GM12873 (cell line): ENCODE results near the gene ACP3.

Source experiments
- TF ChIP-seq, protein P1 (sequence below): IDR thresholded peaks from 2 replicates; pipeline ENCODE4 v1.5.1; 2012; ENCODE audit warnings: low read depth, mild to moderate bottlenecking, moderate library complexity, low read length, control low read depth; ENCODE audit not compliant: insufficient read depth; ENCODE audit errors: missing control alignments

ACP3 gene

DNA sequence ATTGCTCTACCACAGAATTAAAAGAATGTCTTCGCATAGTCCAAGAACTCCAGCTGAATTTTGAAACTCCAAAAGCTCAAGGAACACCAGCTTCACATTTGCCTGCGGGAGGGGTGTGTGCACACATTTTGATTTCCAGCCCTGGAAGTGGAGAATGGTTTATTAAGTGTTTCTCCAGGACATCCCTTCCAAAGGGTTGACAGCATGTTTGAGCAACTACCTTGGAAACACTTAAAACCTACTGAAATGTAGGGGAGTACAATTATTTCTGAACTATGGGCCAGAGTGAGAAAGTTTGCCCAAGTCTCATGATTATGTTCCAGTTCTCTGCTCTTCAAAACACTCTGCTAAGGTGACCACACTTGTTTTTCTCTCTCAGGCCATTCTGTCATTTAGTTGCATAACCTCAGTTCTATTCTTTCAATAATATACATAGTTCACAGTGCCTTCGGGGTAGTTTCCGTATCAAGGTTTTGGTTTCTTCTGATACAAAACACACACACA lies 7.9 kb downstream of the ACP3 start:
- TF ChIP-seq, protein P1, sequence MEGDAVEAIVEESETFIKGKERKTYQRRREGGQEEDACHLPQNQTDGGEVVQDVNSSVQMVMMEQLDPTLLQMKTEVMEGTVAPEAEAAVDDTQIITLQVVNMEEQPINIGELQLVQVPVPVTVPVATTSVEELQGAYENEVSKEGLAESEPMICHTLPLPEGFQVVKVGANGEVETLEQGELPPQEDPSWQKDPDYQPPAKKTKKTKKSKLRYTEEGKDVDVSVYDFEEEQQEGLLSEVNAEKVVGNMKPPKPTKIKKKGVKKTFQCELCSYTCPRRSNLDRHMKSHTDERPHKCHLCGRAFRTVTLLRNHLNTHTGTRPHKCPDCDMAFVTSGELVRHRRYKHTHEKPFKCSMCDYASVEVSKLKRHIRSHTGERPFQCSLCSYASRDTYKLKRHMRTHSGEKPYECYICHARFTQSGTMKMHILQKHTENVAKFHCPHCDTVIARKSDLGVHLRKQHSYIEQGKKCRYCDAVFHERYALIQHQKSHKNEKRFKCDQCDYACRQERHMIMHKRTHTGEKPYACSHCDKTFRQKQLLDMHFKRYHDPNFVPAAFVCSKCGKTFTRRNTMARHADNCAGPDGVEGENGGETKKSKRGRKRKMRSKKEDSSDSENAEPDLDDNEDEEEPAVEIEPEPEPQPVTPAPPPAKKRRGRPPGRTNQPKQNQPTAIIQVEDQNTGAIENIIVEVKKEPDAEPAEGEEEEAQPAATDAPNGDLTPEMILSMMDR: no peak

DNA sequence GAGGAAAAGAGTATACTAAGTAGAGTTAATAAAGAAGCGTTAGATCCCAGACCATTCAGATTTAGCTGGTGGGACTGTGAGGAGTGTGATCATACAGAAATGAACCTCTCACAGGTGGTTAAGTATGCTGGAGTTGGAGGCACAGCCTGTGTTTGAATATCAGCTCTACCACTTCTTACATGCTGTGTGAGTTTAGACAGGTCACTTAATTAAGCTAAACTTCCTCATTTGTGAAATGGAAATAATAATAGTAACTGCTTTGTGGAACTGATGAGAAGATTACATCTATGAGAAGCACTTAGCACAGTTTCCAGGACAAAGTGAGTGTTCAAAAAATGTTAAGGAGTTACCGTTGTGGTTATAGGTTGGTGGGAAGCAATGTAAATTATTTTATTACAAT lies 8.4 kb downstream of the ACP3 start:
- TF ChIP-seq, protein P1: no peak

DNA sequence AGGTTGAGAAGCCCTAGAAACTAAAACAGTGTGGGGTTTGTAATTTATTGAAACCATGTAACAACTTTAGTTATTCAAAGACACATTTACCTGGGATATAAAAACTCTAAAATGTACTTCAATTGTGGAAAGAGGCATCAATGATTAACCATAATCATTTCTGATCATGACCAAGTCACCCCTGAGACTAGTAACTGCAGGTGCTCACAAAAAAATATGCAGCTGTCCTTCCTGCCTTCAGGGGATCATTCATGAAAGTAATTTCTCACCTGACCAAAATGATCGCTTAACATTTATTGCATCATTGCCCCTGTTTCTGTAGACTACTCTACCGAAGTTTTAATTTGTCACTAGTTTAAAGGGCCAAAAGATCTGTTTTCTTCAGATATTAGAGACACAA lies 9.0 kb downstream of the ACP3 start:
- TF ChIP-seq, protein P1: no peak

DNA sequence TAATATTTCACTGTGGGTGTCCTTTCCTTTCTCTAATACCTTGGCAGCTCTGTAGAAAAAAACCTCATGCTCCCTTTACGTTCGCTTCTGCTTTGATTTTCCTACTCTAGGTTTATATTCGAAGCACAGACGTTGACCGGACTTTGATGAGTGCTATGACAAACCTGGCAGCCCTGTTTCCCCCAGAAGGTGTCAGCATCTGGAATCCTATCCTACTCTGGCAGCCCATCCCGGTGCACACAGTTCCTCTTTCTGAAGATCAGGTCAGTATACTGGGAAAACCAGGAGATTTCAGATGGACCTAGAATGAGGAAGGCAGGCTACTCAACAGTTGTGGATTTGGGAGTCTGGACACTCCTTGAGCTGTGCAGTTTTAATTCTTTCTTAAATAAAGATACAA lies 14.9 kb downstream of the ACP3 start:
- TF ChIP-seq, protein P1: no peak

DNA sequence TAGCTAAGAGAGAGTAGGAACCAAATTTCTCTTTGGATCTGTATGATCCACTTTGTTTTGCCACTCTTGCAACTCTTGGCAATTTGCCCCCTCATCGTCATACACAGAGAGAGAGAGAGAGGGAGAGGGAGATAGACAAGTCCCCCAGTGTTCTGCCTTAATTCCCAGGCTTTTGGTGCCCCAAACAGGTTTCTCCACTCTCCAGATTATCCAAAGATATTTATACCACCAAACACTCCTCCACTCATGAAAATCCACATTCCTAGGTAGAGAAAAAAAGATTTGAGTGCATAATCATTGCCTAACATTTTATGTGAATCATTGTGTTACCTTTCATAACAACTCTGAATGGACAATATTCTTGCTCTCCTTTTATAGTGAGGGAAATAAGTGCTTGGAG lies 15.3 kb downstream of the ACP3 start:
- TF ChIP-seq, protein P1: no peak

DNA sequence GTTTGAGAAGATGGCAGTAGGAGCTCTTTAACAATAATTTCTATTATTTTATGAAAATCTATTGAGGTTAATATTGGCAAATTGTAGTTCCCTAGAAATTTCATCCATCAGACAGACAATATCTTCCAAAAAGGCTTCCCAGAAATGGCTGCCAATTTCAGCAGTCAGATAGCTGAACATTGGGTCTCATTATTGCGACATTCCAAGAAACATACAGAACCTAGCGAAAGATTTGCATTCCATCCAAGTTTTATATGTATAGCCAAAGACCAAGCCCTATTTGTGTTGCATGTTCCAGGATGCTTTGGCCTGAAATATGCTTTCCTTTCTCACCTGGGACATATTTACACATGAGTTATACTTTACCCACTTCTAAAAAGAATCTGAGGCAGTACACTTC lies 24.5 kb downstream of the ACP3 start:
- TF ChIP-seq, protein P1: no peak

DNA sequence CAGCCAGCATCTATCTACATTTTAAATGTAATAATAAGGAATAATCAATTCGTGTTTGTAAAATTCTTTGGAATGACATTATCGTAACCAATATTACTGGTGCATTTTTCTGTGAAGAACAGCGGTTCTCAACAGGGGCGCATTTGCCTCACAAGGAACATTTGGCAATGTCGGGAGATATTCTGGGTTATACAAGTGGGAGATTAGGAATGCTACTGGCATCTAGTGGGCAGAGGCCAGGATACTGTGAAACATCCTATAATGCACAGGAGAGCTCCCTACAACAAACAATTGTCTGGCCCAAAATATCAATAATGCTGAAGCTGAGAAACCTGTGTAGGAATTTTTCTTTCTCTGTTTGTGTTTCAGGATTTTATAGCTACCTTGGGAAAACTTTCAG lies 25.0 kb downstream of the ACP3 start:
- TF ChIP-seq, protein P1: no peak
